DOHH2 (cell line): Measurements from ENCODE around the gene ZNF385C.

Experiments
- H3F3A ChIP-seq: fragments of 200-600 bp; sonication (generic), shearing (Covaris generic); 2 replicates; pipeline ENCODE4 v1.6.0; 2016; ENCODE audit warnings: antibody characterized with exemption, mild to moderate bottlenecking; ENCODE audit not compliant: control insufficient read depth, insufficient read depth
- H3K27ac ChIP-seq: fragments of 200-600 bp; sonication (generic); 2 replicates; pipeline ENCODE4 v1.5.1; 2014; ENCODE audit warnings: low read depth, mild to moderate bottlenecking, low read length, moderate library complexity
- H3K27me3 ChIP-seq: fragments of 200-600 bp; sonication (generic); 2 replicates; pipeline ENCODE4 v1.6.1; 2014; ENCODE audit warnings: mild to moderate bottlenecking, low read length, mixed read lengths; ENCODE audit not compliant: control insufficient read depth
- H3K36me3 ChIP-seq: fragments of 200-600 bp; sonication (generic); 2 replicates; pipeline ENCODE4 v1.6.1; 2014; ENCODE audit warnings: mild to moderate bottlenecking, low read length, moderate library complexity, mixed read lengths; ENCODE audit not compliant: control insufficient read depth
- H3K4me1 ChIP-seq: fragments of 200-600 bp; sonication (generic); 2 replicates; pipeline ENCODE4 v1.6.1; 2014; ENCODE audit warnings: mild to moderate bottlenecking, low read length, mixed read lengths; ENCODE audit not compliant: control insufficient read depth
- H3K4me2 ChIP-seq: fragments of 200-600 bp; sonication (generic); 2 replicates; pipeline ENCODE4 v1.6.0; 2014; ENCODE audit warnings: mild to moderate bottlenecking, low read length, moderate library complexity
- H3K4me3 ChIP-seq: fragments of 200-600 bp; sonication (generic); 2 replicates; pipeline ENCODE4 v1.5.1; 2014; ENCODE audit warnings: mild to moderate bottlenecking, low read length, mixed read lengths
- H3K79me2 ChIP-seq: fragments of 200-600 bp; sonication (generic); 2 replicates; pipeline ENCODE4 v1.6.1; 2014; ENCODE audit warnings: mild to moderate bottlenecking, low read length, mixed read lengths; ENCODE audit not compliant: control insufficient read depth
- H3K9me2 ChIP-seq: fragments of 200-600 bp; sonication (generic); replicated peaks from 2 replicates; pipeline ENCODE4 v1.6.1; 2014; ENCODE audit warnings: mild to moderate bottlenecking, low read length, mixed read lengths; ENCODE audit not compliant: control insufficient read depth
- H3K9me3 ChIP-seq: fragments of 200-600 bp; sonication (generic); 2 replicates; pipeline ENCODE4 v1.6.1; 2014; ENCODE audit warnings: antibody characterized with exemption, low read length, mixed read lengths; ENCODE audit not compliant: control insufficient read depth, insufficient read depth
- H4K20me1 ChIP-seq: fragments of 200-600 bp; sonication (generic); 2 replicates; pipeline ENCODE4 v1.6.0; 2014; ENCODE audit warnings: low read depth, mild to moderate bottlenecking, antibody characterized with exemption, low read length, moderate library complexity; ENCODE audit not compliant: control insufficient read depth, insufficient read depth
- EZH2phosphoT487 ChIP-seq: fragments of 200-600 bp; sonication (generic); IDR thresholded peaks from 2 replicates; pipeline ENCODE4 v1.6.1; 2017; ENCODE audit warnings: borderline replicate concordance, mild to moderate bottlenecking, antibody characterized with exemption, low read length, moderate library complexity, mixed read lengths
- TF ChIP-seq, protein P1 (sequence below): fragments of 200-600 bp; sonication (generic); IDR thresholded peaks from one replicate; pipeline ENCODE4 v1.5.1; 2014; ENCODE audit warnings: antibody characterized with exemption, mild to moderate bottlenecking, low read depth, low read length; ENCODE audit not compliant: poor library complexity, severe bottlenecking

ZNF385C gene

DNA sequence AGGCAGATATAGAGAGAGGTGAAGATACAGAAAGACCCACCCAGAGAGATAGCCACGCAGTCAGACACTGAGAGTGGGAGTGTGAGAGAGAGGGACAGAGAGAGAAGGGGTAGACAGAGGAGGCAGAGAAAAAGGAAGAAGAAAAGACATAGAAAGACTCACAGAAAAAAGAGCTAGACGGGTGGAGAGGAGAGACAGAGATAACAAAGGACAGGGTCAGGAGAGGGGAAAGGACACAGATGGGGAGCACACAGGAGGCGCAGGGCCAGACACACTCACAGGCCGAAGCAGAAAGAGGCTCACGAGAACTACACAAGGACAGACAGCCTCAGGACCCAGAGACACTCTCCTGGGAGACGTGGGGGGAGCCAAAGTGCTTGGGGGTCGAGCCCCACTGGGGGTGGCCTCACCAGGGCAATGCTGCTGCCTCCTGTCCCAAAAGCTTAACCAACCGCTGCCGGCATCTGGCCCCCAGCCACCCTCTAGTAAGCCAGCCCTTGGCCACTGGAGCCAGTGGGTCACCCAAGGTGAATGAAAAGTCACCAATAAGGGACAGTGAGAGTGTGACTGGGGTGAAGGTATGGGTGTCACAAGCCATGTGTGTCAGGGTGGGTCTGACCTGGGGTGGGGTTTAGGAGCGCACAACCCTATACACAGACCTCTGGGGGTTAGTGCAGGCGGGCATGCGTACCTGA is 3.8 kb downstream of the ZNF385C start:
- no peaks in the 10 kb centered on the region for H3K9me3 ChIP-seq
- H3K4me1 ChIP-seq, result peaks cover 6% of the 10 kb centered on the region; the same call in 1 of the 2 replicates
- H4K20me1 ChIP-seq, result no peaks in the 10 kb centered on the region
- H3F3A ChIP-seq, result peaks cover 2% of the 10 kb centered on the region; the same call in 1 of the 2 replicates
- TF ChIP-seq EZH2phosphoT487, result no peak
- TF ChIP-seq, protein P1, sequence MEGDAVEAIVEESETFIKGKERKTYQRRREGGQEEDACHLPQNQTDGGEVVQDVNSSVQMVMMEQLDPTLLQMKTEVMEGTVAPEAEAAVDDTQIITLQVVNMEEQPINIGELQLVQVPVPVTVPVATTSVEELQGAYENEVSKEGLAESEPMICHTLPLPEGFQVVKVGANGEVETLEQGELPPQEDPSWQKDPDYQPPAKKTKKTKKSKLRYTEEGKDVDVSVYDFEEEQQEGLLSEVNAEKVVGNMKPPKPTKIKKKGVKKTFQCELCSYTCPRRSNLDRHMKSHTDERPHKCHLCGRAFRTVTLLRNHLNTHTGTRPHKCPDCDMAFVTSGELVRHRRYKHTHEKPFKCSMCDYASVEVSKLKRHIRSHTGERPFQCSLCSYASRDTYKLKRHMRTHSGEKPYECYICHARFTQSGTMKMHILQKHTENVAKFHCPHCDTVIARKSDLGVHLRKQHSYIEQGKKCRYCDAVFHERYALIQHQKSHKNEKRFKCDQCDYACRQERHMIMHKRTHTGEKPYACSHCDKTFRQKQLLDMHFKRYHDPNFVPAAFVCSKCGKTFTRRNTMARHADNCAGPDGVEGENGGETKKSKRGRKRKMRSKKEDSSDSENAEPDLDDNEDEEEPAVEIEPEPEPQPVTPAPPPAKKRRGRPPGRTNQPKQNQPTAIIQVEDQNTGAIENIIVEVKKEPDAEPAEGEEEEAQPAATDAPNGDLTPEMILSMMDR, result no peak
- no peaks in the 10 kb centered on the region for H3K9me2 ChIP-seq
- H3K27me3 ChIP-seq, result peaks cover 33% of the 10 kb centered on the region
- H3K27ac ChIP-seq, result no peak overlapping the region
- no peak overlapping the region for H3K4me3 ChIP-seq
- H3K4me2 ChIP-seq, result no peak overlapping the region
- H3K79me2 ChIP-seq, result no peaks in the 10 kb centered on the region
- no peaks in the 10 kb centered on the region for H3K36me3 ChIP-seq

DNA sequence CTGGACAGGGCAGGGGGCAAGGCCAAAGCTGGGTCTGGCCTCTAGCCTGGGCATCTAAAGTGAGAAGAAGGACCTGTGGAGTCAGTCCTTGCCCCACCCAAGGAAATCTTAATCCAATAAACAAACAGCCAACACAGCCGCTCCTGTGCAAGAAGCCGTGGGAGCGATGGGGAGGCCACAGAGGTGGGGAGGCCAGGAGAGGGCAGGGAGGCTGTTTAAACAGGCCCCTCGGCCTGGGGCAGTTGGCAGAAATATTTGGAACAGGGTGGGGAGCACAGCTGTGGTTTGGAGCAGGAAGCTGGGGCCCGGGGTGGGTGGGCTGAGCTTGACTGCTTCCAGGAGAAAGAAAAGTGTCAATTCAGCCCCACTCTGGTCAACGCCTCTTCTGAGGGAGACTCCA is 5.3 kb downstream of the ZNF385C start:
- H3K9me2 ChIP-seq, result no peaks in the 10 kb centered on the region
- H3K27ac ChIP-seq, result no peak overlapping the region
- H3K4me3 ChIP-seq, result no peak overlapping the region
- TF ChIP-seq, protein P1, result no peak
- no peak for TF ChIP-seq EZH2phosphoT487
- no peaks in the 10 kb centered on the region for H4K20me1 ChIP-seq
- H3F3A ChIP-seq, result peaks cover 3% of the 10 kb centered on the region; the same call in 1 of the 2 replicates
- no peaks in the 10 kb centered on the region for H3K36me3 ChIP-seq
- H3K79me2 ChIP-seq, result no peaks in the 10 kb centered on the region
- peaks cover 32% of the 10 kb centered on the region for H3K27me3 ChIP-seq
- H3K4me2 ChIP-seq, result no peak overlapping the region
- H3K9me3 ChIP-seq, result no peaks in the 10 kb centered on the region
- peaks cover 3% of the 10 kb centered on the region; the same call in 1 of the 2 replicates for H3K4me1 ChIP-seq

DNA sequence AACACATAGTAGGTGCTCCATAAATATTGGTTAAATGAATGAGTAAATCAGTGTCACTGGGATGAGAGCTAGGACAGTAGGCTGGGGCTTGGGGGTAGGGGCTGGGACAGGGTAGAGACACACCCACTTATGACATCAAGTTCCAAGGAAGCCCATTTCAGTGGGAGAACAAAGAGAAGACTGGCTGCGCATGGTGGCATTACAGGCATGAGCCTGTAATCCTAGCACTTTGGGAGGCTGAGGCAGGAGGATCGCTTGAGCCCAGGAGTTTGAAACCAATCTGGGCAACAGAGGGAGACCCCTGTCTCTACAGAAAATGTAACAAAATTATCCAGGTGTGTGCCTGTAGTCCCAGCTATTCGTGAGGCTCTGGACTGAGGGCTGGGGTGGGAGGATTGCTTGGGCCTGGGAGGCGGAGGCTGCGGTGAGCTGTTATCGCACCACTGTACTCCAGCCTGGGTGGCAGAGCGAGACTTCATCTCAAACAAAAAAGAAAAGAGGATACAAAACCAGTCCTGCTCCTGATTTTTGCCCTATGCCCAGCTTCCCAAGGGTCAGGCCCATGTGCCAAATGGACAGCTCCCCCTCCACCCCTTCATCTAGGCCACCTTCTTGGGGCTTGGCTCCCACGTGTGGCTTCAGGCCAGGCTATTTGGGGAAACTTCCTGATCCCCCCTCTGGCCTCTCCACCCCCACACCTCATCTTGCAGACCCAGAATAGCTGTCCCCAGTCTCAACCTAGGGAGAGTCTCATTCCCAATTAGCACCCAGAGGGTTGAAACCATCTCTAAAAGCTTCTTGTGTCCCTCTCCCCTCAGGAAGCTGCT is 7.1 kb downstream of the ZNF385C start:
- peaks cover 3% of the 10 kb centered on the region; the same call in 1 of the 2 replicates for H3F3A ChIP-seq
- no peak overlapping the region for H3K4me2 ChIP-seq
- no peaks in the 10 kb centered on the region for H3K36me3 ChIP-seq
- no peaks in the 10 kb centered on the region for H3K79me2 ChIP-seq
- H4K20me1 ChIP-seq, result no peaks in the 10 kb centered on the region
- H3K27me3 ChIP-seq, result peaks cover 16% of the 10 kb centered on the region
- no peaks in the 10 kb centered on the region for H3K9me2 ChIP-seq
- no peak overlapping the region for H3K4me3 ChIP-seq
- TF ChIP-seq EZH2phosphoT487, result no peak
- TF ChIP-seq, protein P1, result no peak
- H3K9me3 ChIP-seq, result no peaks in the 10 kb centered on the region
- no peaks in the 10 kb centered on the region for H3K4me1 ChIP-seq
- H3K27ac ChIP-seq, result no peak overlapping the region
